HEK293 (cell line): ENCODE results near the gene FGD6.
A peak's percentile ranks its signal among the peaks of the same experiment; 100 is the strongest.

ENCODE experiments used
- CTCF ChIA-PET: fragments of 350-600 bp; formaldehyde crosslinking; extraction: SDS; loops from one replicate; lab custom pipeline; 2021; ENCODE audit warnings: antibody characterized with exemption; lab: Yijun Ruan, JAX
- POLR2A ChIA-PET: fragments of 300-600 bp; formaldehyde crosslinking; extraction: SDS; loops from one replicate; lab custom pipeline; 2020; ENCODE audit warnings: antibody characterized with exemption, inconsistent platforms; lab: Yijun Ruan, JAX
- H3K27ac ChIP-seq: fragments of 200-500 bp; sonication (Bioruptor generic); 2 replicates; pipeline ENCODE4 v1.5.1; 2014; ENCODE audit warnings: low read depth, low read length, control low read depth, inconsistent platforms; ENCODE audit errors: extremely low read depth
- H3K36me3 ChIP-seq, 2 experiments: fragments of 200-500 bp in 1 of 2; sonication (Bioruptor generic) in 1 of 2; 1 replicate in 1 of 2; 2 replicates in 1 of 2; pipeline ENCODE4 v1.5.1; 2014 to 2017; ENCODE audit warnings: inconsistent platforms in 2 of 2, low read length in 2 of 2; ENCODE audit not compliant: control insufficient read depth in 2 of 2, insufficient read depth in 1 of 2
- H3K4me1 ChIP-seq: fragments of 200-500 bp; sonication (Bioruptor generic); 2 replicates; pipeline ENCODE4 v1.5.1; 2014; ENCODE audit warnings: mild to moderate bottlenecking, low read length, inconsistent platforms; ENCODE audit not compliant: control insufficient read depth, insufficient read depth
- H3K4me3 ChIP-seq: 2 replicates; pipeline ENCODE4 v1.5.1; 2011; ENCODE audit warnings: low read depth, mild to moderate bottlenecking, control low read depth, low read length, moderate library complexity
- H3K9me3 ChIP-seq: fragments of 200-500 bp; sonication (Bioruptor generic); 2 replicates; pipeline ENCODE4 v1.5.1; 2014; ENCODE audit warnings: low read depth, low read length, inconsistent platforms; ENCODE audit not compliant: control insufficient read depth, insufficient read depth
- BCL11A ChIP-seq: fragments of 450-650 bp; formaldehyde crosslinking; IDR thresholded peaks from 2 replicates; pipeline ENCODE4 v1.5.1; 2016; ENCODE audit warnings: low read depth, missing biosample characterization, missing genetic modification characterization
- EGR2 ChIP-seq: fragments of 450-650 bp; formaldehyde crosslinking; IDR thresholded peaks from 2 replicates; pipeline ENCODE4 v1.5.1; 2016; ENCODE audit warnings: low read depth, missing biosample characterization, missing genetic modification characterization
- HOXC10 ChIP-seq: sonication (generic); formaldehyde crosslinking; IDR thresholded peaks from 2 replicates; pipeline ENCODE4 v1.8.1; 2023; ENCODE audit warnings: mild to moderate bottlenecking, missing genetic modification reagents
- MYNN ChIP-seq: fragments of 450-650 bp; formaldehyde crosslinking; IDR thresholded peaks from 2 replicates; pipeline ENCODE4 v1.5.1; 2016; ENCODE audit warnings: missing biosample characterization, missing genetic modification characterization, borderline replicate concordance
- SCRT2 ChIP-seq: fragments of 450-650 bp; formaldehyde crosslinking; IDR thresholded peaks from 2 replicates; pipeline ENCODE4 v1.5.1; 2016; ENCODE audit warnings: missing biosample characterization, missing genetic modification characterization
- SP2 ChIP-seq: fragments of 450-650 bp; formaldehyde crosslinking; IDR thresholded peaks from 2 replicates; pipeline ENCODE4 v1.5.1; 2016; ENCODE audit warnings: missing biosample characterization, missing genetic modification characterization
- ZFHX2 ChIP-seq: fragments of 450-650 bp; formaldehyde crosslinking; conservative IDR thresholded peaks from 2 replicates; pipeline ENCODE4 v1.5.1; 2016; ENCODE audit warnings: missing biosample characterization, missing genetic modification characterization
- ZIC2 ChIP-seq: fragments of 450-650 bp; formaldehyde crosslinking; IDR thresholded peaks from 2 replicates; pipeline ENCODE4 v1.5.1; 2016; ENCODE audit warnings: missing biosample characterization, missing genetic modification characterization
- ZNF121 ChIP-seq: fragments of 450-650 bp; formaldehyde crosslinking; IDR thresholded peaks from 2 replicates; pipeline ENCODE4 v1.5.1; 2016; ENCODE audit warnings: missing biosample characterization, missing genetic modification characterization
- ZNF214 ChIP-seq: fragments of 450-650 bp; formaldehyde crosslinking; IDR thresholded peaks from 2 replicates; pipeline ENCODE4 v1.5.1; 2017; ENCODE audit warnings: missing biosample characterization, mild to moderate bottlenecking, missing genetic modification characterization, borderline replicate concordance
- ZNF335 ChIP-seq: fragments of 450-650 bp; formaldehyde crosslinking; conservative IDR thresholded peaks from 2 replicates; pipeline ENCODE4 v1.5.1; 2016; ENCODE audit warnings: missing biosample characterization, missing genetic modification characterization
- ZNF548 ChIP-seq: fragments of 450-650 bp; formaldehyde crosslinking; IDR thresholded peaks from 2 replicates; pipeline ENCODE4 v1.5.1; 2016; ENCODE audit warnings: missing biosample characterization, missing genetic modification characterization
- TF ChIP-seq, protein P1 (sequence below): fragments of 450-650 bp; formaldehyde crosslinking; IDR thresholded peaks from 2 replicates; pipeline ENCODE4 v1.5.1; 2016; ENCODE audit warnings: missing biosample characterization, missing genetic modification characterization, borderline replicate concordance
- TF ChIP-seq, protein P2 (sequence below): fragments of 450-650 bp; formaldehyde crosslinking; IDR thresholded peaks from 2 replicates; pipeline ENCODE4 v1.5.1; 2016; ENCODE audit warnings: missing biosample characterization, missing genetic modification characterization

The FGD6 gene

DNA sequence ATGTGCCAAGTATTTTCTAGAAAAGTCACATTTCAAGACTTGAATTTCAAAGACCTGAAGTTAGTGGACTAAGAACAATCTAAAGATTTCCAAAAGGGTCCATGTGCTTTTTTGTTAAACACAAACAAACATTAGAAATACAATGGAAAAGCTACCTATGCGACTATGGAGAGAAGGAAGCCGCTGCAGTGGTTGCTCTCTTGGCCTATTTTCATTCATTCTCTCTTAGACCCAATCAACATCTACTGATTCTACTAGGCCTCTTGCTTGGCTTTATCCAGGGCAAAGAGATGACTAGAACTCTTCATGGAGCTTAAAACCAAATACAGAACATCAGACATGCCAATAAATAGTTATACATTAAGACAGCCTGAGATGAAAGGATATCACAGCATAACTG is 9.9 kb downstream of the FGD6 start (continued):
- TF ChIP-seq MYNN (tag by site-specific recombination) (no peak), HOXC10 (CRISPR knock-in tag) (no peak), ZNF214 (no peak)
- TF ChIP-seq, protein P1, sequence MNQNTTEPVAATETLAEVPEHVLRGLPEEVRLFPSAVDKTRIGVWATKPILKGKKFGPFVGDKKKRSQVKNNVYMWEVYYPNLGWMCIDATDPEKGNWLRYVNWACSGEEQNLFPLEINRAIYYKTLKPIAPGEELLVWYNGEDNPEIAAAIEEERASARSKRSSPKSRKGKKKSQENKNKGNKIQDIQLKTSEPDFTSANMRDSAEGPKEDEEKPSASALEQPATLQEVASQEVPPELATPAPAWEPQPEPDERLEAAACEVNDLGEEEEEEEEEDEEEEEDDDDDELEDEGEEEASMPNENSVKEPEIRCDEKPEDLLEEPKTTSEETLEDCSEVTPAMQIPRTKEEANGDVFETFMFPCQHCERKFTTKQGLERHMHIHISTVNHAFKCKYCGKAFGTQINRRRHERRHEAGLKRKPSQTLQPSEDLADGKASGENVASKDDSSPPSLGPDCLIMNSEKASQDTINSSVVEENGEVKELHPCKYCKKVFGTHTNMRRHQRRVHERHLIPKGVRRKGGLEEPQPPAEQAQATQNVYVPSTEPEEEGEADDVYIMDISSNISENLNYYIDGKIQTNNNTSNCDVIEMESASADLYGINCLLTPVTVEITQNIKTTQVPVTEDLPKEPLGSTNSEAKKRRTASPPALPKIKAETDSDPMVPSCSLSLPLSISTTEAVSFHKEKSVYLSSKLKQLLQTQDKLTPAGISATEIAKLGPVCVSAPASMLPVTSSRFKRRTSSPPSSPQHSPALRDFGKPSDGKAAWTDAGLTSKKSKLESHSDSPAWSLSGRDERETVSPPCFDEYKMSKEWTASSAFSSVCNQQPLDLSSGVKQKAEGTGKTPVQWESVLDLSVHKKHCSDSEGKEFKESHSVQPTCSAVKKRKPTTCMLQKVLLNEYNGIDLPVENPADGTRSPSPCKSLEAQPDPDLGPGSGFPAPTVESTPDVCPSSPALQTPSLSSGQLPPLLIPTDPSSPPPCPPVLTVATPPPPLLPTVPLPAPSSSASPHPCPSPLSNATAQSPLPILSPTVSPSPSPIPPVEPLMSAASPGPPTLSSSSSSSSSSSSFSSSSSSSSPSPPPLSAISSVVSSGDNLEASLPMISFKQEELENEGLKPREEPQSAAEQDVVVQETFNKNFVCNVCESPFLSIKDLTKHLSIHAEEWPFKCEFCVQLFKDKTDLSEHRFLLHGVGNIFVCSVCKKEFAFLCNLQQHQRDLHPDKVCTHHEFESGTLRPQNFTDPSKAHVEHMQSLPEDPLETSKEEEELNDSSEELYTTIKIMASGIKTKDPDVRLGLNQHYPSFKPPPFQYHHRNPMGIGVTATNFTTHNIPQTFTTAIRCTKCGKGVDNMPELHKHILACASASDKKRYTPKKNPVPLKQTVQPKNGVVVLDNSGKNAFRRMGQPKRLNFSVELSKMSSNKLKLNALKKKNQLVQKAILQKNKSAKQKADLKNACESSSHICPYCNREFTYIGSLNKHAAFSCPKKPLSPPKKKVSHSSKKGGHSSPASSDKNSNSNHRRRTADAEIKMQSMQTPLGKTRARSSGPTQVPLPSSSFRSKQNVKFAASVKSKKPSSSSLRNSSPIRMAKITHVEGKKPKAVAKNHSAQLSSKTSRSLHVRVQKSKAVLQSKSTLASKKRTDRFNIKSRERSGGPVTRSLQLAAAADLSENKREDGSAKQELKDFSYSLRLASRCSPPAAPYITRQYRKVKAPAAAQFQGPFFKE = no peak

DNA sequence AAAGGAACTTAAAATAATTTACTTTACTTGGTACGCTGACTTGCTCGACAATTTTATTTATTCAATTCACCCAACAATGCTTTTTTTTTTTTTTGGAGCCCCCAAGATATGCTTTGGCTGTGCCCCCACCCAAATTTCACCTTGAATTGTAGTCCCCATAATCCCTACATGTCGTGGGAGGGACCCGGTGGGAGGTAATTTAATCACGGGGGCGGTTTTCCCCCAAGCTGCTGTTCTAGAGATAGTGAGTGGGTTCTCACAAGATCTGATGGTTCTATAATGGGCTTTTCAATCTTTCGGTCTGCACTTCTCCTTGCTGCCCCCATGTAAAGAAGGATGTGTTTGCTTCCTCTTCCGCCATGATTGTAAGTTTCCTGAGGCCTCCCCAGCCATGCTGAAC is 10.4 kb downstream of the FGD6 start:
- Histone ChIP-seq H3K4me3 (no peak overlapping the region), H3K27ac (no peak overlapping the region), H3K36me3 (no peaks in the 10 kb centered on the region), H3K9me3 (no peaks in the 10 kb centered on the region)
- ChIA-PET CTCF (no interaction called here), POLR2A (no interaction called here)
- TF ChIP-seq SP2 (tag by site-specific recombination) (no peak), EGR2 (tag by site-specific recombination) (peak; percentile 72), ZFHX2 (tag by site-specific recombination) (peak; percentile 54), BCL11A (tag by site-specific recombination) (no peak)
- TF ChIP-seq, all 188 proteins: peak for 2
- peaks cover 10% of the 10 kb centered on the region for H3K4me1 ChIP-seq

DNA sequence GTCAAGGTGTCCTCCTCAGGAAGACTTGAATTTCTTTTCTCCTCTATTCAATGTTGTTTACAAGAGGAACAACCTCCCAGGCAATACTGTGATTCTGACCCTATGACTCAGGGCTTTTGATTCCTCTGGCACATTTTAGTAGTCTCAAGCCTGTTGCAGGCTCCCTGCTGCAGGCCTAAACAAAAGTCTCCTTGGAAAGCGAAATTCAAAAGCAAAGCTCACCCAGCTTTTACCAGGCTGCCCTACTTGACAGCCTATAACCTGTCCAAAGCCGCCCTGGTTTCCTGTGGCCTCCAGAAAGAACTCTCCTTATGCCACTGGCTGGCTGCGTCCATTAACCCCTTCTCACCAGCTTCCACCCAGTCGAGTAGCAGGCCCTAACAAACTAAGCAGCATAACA is 11.6 kb downstream of the FGD6 start:
- Histone ChIP-seq H3K36me3 (no peaks in the 10 kb centered on the region), H3K9me3 (no peaks in the 10 kb centered on the region), H3K27ac (no peak overlapping the region), H3K4me1 (peaks cover 21% of the 10 kb centered on the region), H3K4me3 (no peak overlapping the region)
- POLR2A ChIA-PET = interaction anchor here (1.1 kb wide), 1 partner anchor 12 kb away, joined by 4 read pairs; the partner anchor contains the start of genes FGD6 and VEZT
- TF ChIP-seq SCRT2 (tag by site-specific recombination) (peak; percentile 91), ZNF335 (peak; percentile 36), ZNF548 (no peak)
- CTCF ChIA-PET = interaction anchor here (0.6 to 1.6 kb wide), 2 partner anchors 13 to 370 kb away, joined by 3 read pairs; no protein-coding TSS in a partner anchor

DNA sequence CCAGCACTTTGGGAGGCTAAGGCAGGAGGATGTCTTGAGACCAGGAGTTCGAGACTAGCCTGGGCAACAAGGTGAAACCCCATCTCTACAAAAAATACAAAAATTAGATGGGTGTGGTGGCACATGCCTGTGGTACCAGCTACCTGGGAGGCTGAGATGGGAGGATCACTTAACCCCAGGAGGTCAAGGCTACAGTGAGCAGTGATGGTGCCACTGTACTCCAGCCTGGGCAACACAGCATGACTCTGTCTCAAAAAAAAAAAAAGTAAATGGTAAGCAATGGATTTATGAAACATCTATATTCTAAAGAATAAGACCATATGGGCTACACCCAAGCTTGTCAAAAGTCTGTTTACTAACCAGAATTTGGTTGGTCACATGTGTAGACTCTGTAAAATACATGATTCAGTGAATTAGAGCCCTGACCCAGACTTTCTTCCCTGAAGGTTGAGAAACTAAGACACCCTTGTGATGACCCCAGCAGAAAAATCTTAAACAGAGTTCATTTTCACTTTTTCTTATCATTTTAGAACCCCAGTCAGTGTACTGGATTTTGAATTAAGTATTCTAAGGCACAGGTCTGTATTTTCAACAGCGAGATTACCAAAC is 12.1 kb downstream of the FGD6 start:
- TF ChIP-seq, protein P2, sequence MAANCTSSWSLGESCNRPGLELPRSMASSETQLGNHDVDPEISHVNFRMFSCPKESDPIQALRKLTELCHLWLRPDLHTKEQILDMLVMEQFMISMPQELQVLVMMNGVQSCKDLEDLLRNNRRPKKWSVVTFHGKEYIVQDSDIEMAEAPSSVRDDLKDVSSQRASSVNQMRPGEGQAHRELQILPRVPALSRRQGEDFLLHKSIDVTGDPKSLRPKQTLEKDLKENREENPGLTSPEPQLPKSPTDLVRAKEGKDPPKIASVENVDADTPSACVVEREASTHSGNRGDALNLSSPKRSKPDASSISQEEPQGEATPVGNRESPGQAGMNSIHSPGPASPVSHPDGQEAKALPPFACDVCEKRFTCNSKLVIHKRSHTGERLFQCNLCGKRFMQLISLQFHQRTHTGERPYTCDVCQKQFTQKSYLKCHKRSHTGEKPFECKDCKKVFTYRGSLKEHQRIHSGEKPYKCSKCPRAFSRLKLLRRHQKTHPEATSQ (tag by site-specific recombination) = no peak
- TF ChIP-seq ZIC2 (tag by site-specific recombination) (peak; percentile 30; the same call in 1 of the 2 replicates), ZNF121 (tag by site-specific recombination) (0 out of 2 replicates have a peak, but pooled peaks have one; percentile 46)

More for the DNA sequence above, 12.1 kb downstream of the FGD6 start:
- ChIA-PET CTCF (interaction anchor here (0.6 to 1.6 kb wide), 3 partner anchors 12 to 1063 kb away, joined by 3 to 5 read pairs (median 3); no protein-coding TSS in a partner anchor), POLR2A (interaction anchor here (0.6 to 1.6 kb wide), 4 partner anchors 12 to 268 kb away, joined by 3 to 8 read pairs (median 4); partner anchors contain the start of genes FGD6, METAP2 and VEZT)
- Histone ChIP-seq H3K36me3 (no peaks in the 10 kb centered on the region), H3K27ac (no peak overlapping the region), H3K4me1 (peaks cover 26% of the 10 kb centered on the region), H3K4me3 (no peak overlapping the region), H3K9me3 (no peaks in the 10 kb centered on the region)
